Erythroblast (primary cell): ENCODE results near the gene IL1R1.

Experiments
- GATA1 ChIP-seq: IDR thresholded peaks from 2 replicates; pipeline ENCODE4 v1.6.1; 2011; ENCODE audit warnings: low read depth, mild to moderate bottlenecking, control low read depth, low read length, moderate library complexity
- POLR2A ChIP-seq: IDR thresholded peaks from 2 replicates; pipeline ENCODE4 v1.6.1; 2011; ENCODE audit warnings: mild to moderate bottlenecking, low read length

DNA sequence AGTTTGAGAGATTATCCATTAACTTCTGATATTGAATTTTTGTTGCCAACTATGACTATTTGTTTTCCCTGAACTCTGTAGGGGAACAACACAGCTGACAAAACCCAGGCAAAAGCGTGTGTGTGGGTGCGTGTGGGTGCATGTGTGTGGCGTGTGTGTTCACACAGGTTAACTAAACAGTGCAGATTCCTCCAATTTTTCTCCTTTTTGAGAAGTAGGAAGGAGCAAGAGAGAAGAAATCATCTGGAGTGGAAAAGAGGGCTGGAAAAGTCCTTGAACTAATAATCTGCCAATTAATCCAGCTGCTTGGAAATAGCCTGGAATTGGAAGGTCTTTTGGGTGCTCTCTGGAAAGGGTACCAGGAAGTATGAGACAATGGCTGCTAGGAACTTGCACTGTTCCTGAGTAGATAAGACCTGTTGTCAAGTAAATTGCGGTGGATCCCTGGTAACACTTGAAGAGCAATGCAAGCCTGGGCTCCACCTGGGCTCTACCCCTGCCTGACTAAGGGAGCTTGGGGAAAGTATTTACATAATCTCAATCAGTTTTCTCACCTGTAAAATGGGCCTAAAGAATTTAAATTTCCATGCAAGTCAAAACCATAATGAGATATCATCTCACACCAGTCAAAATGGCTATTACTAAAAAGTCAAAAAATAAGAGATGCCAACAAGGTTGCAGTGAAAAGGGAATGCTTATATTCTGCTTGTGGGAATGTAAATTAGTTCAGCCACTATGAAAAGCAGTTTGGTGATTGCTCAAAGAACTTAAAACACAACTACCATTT, 40.5 kb upstream of the IL1R1 start:
- TF ChIP-seq POLR2A (no peak), GATA1 (no peak)
